Lung (tissue), 13 donors: ENCODE measurements around the gene SPATS2. TPM values are rescaled to one million over a fixed set of nuclear protein-coding genes. Genes with fewer than 3 reads are reported as not detected.

Source experiments
- ATAC-seq: fragments of 200-7000 bp; cut with Tn5 transposase; one replicate; pipeline ENCODE4 v1.9.1; 2020; ENCODE audit warnings: moderate number of reproducible peaks; ENCODE audit not compliant: insufficient read depth, low FRiP score
- DNase-seq, 3 donors: peaks; one replicate each; pipeline ENCODE4 v3.0.0-alpha.2; 2013 to 2017
- H3K27ac ChIP-seq, 2 donors: one replicate each; pipeline ENCODE4 v1.5.1; 2013; ENCODE audit warnings: mild to moderate bottlenecking in 2 of 2, moderate library complexity in 2 of 2, control low read depth in 1 of 2, inconsistent platforms in 1 of 2, low read depth in 1 of 2, low read length in 1 of 2
- H3K27me3 ChIP-seq, 3 donors: one replicate each; pipeline ENCODE4 v1.5.1; 2013; ENCODE audit warnings: low read length in 2 of 3; ENCODE audit not compliant: control insufficient read depth in 3 of 3, insufficient read depth in 3 of 3
- H3K36me3 ChIP-seq, 4 donors: one replicate each; pipeline ENCODE4 v1.5.1; 2013; ENCODE audit warnings: low read length in 4 of 4, mild to moderate bottlenecking in 1 of 4, moderate library complexity in 1 of 4; ENCODE audit not compliant: control insufficient read depth in 4 of 4, insufficient read depth in 4 of 4
- H3K4me1 ChIP-seq, 5 donors: one replicate each; pipeline ENCODE4 v1.5.1; 2013; ENCODE audit warnings: low read length in 5 of 5, mild to moderate bottlenecking in 2 of 5, moderate library complexity in 1 of 5; ENCODE audit not compliant: control insufficient read depth in 5 of 5, insufficient read depth in 5 of 5
- H3K4me3 ChIP-seq: one replicate; pipeline ENCODE4 v1.5.1; 2013; ENCODE audit warnings: mild to moderate bottlenecking, control low read depth, moderate library complexity
- H3K9ac ChIP-seq, 2 donors: one replicate each; pipeline ENCODE4 v1.5.1; 2013; ENCODE audit warnings: low read length in 2 of 2, control low read depth in 1 of 2; ENCODE audit not compliant: insufficient read depth in 1 of 2
- H3K9me3 ChIP-seq, 4 donors: one replicate each; pipeline ENCODE4 v1.5.1; 2013; ENCODE audit warnings: low read length in 3 of 4, mild to moderate bottlenecking in 1 of 4, moderate library complexity in 1 of 4; ENCODE audit not compliant: control insufficient read depth in 4 of 4, insufficient read depth in 3 of 4
- CTCF ChIP-seq: IDR thresholded peaks from 2 replicates; pipeline ENCODE4 v1.5.1; 2012; ENCODE audit warnings: mild to moderate bottlenecking; ENCODE audit errors: control extremely low read depth, extremely low read depth
- WGBS, 2 donors: extraction: QIAGEN DNeasy Blood & Tissue Kit; methylation state at CpG; one replicate each; pipeline ENCODE4 v1.1.7; 2013; 5-methylcytosine and 5-hydroxymethylcytosine counted together
- polyA plus RNA-seq, 2 donors: library from polyadenylated mRNA; stranded (reverse); fragments of 200-250 nt; gene quantifications; one replicate each; pipeline ENCODE4 v1.2.1, GENCODE V29; 2013
- small RNA-seq: library from RNA; depleted of rRNA; stranded (forward); fragments of <200 nt; gene quantifications from one replicate; pipeline ENCODE3, GENCODE V24; 2014; ENCODE audit warnings: low replicate concordance
- total RNA-seq, 2 donors: library from RNA; depleted of rRNA in 1 of 2; stranded (reverse); fragments of >200 nt in 1 of 2; gene quantifications; one replicate each; pipeline ENCODE4 v1.2.1, GENCODE V29; 2014 to 2021
- donor health status: control.
- donor health status: control.
- donor health status: Bipolar disorder and iron deficiency.
- donor health status: healthy.
- donor health status: DM: yes; HTN: yes; CAD: no.

Gene SPATS2
- total and polyA plus RNA-seq, 4 donors, result 6.6 to 48.8 (median 10.0) TPM

DNA sequence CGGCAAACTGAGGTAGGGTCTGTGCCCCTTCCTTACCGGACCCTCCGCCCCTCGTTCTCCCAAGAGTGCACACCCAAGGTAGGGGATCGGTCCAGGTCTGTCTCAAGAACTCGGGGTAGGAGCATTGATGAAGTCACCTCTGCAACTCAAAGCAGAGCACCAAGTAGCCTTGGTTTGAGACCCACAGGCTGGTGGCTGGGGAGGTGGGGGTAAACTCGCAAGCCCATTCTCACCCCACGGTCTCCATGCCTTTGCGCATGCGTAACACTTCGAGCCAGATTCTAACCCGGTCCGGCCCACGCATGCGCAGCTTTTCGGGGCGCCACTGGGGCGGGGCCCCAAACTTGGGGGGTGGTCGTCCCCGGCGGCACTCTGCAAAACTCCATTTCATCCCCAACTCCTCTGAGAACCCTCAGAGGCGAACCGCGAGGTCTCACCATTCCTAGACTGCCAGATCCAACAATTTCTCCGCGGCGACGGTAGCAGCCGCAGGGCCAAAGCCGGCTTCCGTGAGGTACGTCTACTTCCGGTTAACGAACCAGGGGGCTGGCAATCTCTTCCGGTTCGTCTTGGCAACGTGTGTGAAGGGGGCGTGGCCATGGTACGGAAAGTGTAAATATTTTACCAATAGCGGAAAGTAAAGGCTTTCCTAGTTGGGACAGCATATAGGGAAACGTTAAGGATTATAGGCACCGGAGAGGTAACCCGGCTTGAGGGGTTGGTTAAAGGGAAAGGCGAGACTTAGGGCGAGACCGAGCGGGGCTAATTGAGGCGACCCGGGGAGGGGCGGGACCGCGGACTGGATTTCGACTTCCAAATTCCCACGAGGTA lies 200.6 kb downstream of the SPATS2 start, which contains the start of gene MCRS1:
MCRS1 (minus strand) TSS at position 532 of the 831 bp plus-strand sequence. CDS start 1,411 bp downstream, outside the sequence.
- Histone ChIP-seq H3K27me3 (no peaks in the 10 kb centered on the region), H3K9ac (peak within 1 kb of the TSS; percentile 83 to 96), H3K9me3 (no peaks in the 10 kb centered on the region), H3K4me1 (peaks cover 0 to 18% (median 9%) of the 10 kb centered on the region in 5 donors), H3K27ac (peak within 1 kb of the TSS; percentile 91 to 92), H3K36me3 (peaks cover 1 to 24% (median 14%) of the 10 kb centered on the region in 4 donors), H3K4me3 (peak within 1 kb of the TSS; percentile 61)
- WGBS, 2 donors, result 0% methylated on average over 54 of the region's 54 CpGs
- peak; percentile 94 for ATAC-seq
- peak; percentile 91 to 96 (median 96) for DNase-seq
- no peak for TF ChIP-seq CTCF

DNA sequence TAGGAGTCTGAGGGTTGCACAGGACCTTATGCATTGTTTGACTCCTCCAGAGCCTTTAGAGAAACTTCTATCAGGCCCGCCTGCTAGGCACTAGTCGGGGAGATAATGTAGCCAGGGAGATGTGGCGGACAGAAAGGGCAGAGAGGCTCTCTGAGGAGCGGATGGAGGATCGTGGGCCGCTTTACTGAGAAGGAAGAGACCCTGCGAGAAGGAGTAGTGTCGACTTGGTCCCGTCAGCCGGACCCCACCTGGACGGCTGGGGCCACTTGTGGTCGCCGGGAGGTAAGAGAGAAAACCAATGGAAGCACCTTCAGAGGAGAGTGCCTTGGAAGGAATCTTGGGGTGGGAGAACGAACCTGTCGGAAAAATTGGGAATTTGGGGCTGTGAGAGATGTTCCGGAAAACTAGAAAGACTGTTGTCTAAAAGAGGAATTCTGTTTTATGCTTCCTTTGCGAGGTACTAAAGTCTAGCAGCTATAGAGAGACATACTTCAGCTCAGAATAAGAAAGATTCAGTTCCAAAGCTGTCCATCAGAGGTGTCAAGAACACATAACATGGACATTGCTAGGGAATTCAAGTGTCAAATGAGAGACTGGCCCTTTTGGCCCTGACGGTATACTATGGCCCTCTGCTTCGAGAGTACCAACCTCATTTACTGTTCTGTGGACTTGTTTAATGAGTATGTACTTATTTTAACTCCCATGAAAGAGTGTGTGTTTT lies 201.3 kb downstream of the SPATS2 start:
- DNase-seq, result no peak
- 1 to 3% methylated on average over 19 of the region's 19 CpGs for WGBS, 2 donors
- Histone ChIP-seq H3K4me1 (peaks cover 0 to 18% (median 9%) of the 10 kb centered on the region in 5 donors), H3K9ac (peak overlapping the region; percentile 49 to 96), H3K36me3 (peaks cover 0 to 16% (median 12%) of the 10 kb centered on the region in 4 donors), H3K9me3 (no peaks in the 10 kb centered on the region), H3K27me3 (no peaks in the 10 kb centered on the region), H3K4me3 (peak overlapping the region; percentile 61), H3K27ac (peak overlapping the region in 1 of 2 donors; percentile 91)
- ATAC-seq, result no peak
- TF ChIP-seq CTCF, result no peak

Small RNA genes within 50 kb of the gene (small RNA-seq; reads per million reads assigned to genes)
- not detected for gene AC125611.1

Other genes with a start within 250 kb of the SPATS2 start
- gene TUBA1B, start 236.1 kb upstream of the SPATS2 start, total RNA-seq, result 100 to 1,000 TPM; 261 to 900 TPM
- gene TUBA1B, start 236.1 kb upstream of the SPATS2 start, polyA plus RNA-seq, result 1,000 to 10,000 TPM in 1 of 2 donors, 100 to 1,000 TPM in 1; 415 to 1,091 TPM
- gene TUBA1A, start 178.4 kb upstream of the SPATS2 start, total RNA-seq, result 100 to 1,000 TPM; 264 to 270 TPM
- 100 to 1,000 TPM in 1 of 2 donors, 10 to 100 TPM in 1; 89.7 to 253 TPM for gene TUBA1A, start 178.4 kb upstream of the SPATS2 start, polyA plus RNA-seq
- 100 to 1,000 TPM in 1 of 2 donors, 10 to 100 TPM in 1; 54.3 to 224 TPM for gene TUBA1C, start 102.4 kb upstream of the SPATS2 start, total RNA-seq
- 100 to 1,000 TPM; 179 to 593 TPM for gene TUBA1C, start 102.4 kb upstream of the SPATS2 start, polyA plus RNA-seq
- 1 to 10 TPM in 1 of 2 donors, under 1 TPM in 1; 0.67 to 2.7 TPM for gene PRPH, start 72.3 kb upstream of the SPATS2 start, total RNA-seq
- gene PRPH, start 72.3 kb upstream of the SPATS2 start, polyA plus RNA-seq, result under 1 TPM; 0.19 to 0.67 TPM
- 1 to 10 TPM; 1.2 to 4.6 TPM for gene TROAP, start 44.2 kb upstream of the SPATS2 start, total RNA-seq
- gene TROAP, start 44.2 kb upstream of the SPATS2 start, polyA plus RNA-seq, result 1 to 10 TPM; 2.4 to 4.1 TPM
- not detected for gene C1QL4, start 30.3 kb upstream of the SPATS2 start, total RNA-seq
- gene C1QL4, start 30.3 kb upstream of the SPATS2 start, polyA plus RNA-seq, result under 1 TPM in 1 of 2 donors, not detected in 1; 0.06 TPM
- 1 to 10 TPM; 1.5 to 1.7 TPM for gene DNAJC22, start 20.6 kb upstream of the SPATS2 start, total RNA-seq
- gene DNAJC22, start 20.6 kb upstream of the SPATS2 start, polyA plus RNA-seq, result under 1 TPM; 0.24 to 0.28 TPM
- 1 to 10 TPM; 1.6 to 7.1 TPM for gene KCNH3, start 171.6 kb downstream of the SPATS2 start, total RNA-seq
- 1 to 10 TPM; 1.1 to 1.6 TPM for gene KCNH3, start 171.6 kb downstream of the SPATS2 start, polyA plus RNA-seq
- gene MCRS1, start 200.7 kb downstream of the SPATS2 start, total RNA-seq, result 10 to 100 TPM; 35.6 to 55.8 TPM
- gene MCRS1, start 200.7 kb downstream of the SPATS2 start, polyA plus RNA-seq, result 10 to 100 TPM; 48.0 to 50.0 TPM
- gene FAM186B, start 238.2 kb downstream of the SPATS2 start, total RNA-seq, result under 1 TPM; 0.54 to 0.80 TPM
- gene FAM186B, start 238.2 kb downstream of the SPATS2 start, polyA plus RNA-seq, result under 1 TPM; 0.17 to 0.31 TPM